ENCODE data around the gene ZNF75A.

DNA sequence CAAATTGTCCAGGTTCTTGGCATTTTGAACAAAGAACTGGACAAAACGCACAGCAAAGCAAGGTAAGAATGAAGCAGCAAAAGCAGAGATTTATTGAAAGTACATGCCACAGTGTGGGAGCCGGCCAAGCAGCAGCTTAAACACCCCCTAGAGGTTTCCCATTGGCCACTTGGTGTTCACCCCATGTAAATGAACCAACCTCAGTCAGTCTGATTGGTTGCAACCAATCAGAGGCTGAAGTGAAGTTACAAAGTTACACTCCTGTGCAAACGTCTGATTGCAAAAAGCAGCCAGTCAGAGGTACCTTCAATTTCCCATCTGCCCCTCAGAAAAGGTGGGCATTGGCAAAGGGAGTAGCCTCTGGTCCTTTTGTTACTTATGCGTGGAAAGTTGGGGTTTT, 30.8 kb upstream of the ZNF75A start:
- TF ChIP-seq, protein P1, sequence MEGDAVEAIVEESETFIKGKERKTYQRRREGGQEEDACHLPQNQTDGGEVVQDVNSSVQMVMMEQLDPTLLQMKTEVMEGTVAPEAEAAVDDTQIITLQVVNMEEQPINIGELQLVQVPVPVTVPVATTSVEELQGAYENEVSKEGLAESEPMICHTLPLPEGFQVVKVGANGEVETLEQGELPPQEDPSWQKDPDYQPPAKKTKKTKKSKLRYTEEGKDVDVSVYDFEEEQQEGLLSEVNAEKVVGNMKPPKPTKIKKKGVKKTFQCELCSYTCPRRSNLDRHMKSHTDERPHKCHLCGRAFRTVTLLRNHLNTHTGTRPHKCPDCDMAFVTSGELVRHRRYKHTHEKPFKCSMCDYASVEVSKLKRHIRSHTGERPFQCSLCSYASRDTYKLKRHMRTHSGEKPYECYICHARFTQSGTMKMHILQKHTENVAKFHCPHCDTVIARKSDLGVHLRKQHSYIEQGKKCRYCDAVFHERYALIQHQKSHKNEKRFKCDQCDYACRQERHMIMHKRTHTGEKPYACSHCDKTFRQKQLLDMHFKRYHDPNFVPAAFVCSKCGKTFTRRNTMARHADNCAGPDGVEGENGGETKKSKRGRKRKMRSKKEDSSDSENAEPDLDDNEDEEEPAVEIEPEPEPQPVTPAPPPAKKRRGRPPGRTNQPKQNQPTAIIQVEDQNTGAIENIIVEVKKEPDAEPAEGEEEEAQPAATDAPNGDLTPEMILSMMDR (IDR thresholded peaks at IDR 0.05) = no peak
- no peak for TF ChIP-seq POLR2A (IDR thresholded peaks at IDR 0.05)
